ENCODE results near the gene SUCLG1.

The SUCLG1 gene

DNA sequence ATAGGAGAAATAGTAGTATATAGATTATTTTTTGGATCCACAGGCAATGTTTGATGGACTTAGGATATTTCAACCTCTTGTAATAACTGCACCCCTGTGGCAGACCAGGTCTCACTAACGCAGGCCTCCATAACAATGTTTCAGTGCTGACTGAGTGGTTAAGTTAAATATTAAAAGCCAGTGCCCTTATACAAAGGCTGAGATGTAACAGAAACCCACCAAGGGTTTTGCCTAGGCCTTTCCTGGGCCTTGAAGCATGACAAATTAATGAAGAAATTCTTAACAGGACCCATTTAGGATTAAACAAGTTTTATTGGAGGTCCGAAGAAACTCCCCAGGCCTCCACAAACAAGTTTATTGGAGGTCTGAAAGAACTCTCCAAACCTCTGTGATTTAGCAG is 1.6 kb upstream of the SUCLG1 start:
- DNase-seq: no peak

DNA sequence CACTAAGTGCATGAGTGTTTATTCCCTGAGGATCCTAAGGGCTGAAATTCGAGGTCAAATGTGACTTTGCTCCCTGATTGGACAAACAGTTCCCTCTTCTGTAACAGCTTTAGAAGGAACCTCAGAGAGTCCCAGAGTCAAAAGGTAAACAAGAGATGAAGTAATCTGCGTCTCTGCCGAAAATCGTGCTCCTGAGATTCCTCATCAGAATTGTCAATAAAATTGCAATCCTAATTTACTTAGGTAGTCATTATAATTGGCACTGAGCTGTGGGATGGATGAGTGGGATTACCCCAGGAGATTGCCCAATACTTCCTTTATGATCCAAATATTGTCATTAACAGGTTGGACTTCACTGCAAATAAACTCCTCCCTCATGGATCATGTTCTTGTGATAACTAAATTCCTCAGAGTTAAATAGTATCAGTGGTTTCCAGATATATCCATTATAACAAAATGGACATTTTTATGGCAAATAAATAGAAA is 907 bp upstream of the SUCLG1 start:
- no peak for DNase-seq

DNA sequence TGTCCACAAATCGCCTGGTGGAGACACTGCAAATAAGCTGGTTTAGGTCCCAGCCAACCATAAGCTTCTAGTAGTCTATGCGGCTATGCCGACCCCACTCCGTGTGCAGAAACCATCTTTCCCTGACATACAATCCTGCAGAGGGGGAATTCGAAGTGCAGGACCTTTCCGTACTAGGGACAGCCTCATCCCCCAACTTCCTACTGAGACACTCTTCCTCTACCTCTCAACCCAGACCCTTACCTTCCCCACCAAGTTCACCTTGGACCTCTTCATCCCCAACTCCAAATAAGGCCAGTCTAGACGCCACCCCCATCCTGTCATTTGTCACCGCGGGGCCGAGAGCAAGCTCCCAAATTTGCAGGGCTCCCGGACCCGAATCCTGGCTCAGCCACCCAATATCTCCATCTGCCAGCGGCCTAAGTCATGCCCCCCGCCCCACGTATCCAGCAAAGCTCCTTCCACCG is 496 bp downstream of the SUCLG1 start:
- DNase-seq: peak; percentile 20

DNA sequence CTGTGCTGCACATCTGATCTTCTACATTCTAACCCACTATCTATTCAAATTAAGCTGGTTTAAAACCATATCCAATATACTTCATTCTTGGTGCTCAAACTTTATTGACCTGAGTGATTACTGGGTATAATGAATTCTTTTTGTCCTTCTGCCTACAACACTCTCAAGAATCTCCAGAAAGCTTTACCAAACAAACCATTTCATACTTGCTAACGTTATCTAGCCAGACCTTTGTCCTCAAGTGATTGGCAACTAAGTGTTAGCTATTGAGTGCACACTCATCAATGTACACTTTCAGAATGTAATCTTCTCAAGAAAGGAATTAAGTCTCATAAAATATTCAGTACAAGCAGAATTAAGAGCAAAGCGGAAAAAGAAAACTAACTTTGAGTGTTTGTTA is 1.4 kb downstream of the SUCLG1 start:
- DNase-seq: no peak

DNA sequence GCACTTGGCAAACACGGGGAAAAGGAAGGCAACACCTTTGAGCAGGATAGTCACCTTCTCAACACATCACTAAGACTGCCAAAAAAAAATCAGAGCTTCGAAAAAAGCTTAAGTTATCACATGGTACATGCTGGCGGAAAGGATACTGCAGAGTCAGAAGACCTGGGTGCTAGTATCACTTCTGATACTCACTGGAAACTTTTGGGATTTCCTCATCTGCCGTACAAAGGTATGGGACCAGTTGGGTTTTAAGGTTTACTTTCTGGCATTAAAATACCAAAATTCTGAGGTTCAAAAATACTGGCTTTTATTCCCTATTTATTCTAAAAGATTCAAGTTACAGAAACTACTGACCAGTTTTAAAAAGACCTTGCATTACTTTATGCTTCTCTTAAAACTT is 2.9 kb downstream of the SUCLG1 start:
- no peak for DNase-seq

DNA sequence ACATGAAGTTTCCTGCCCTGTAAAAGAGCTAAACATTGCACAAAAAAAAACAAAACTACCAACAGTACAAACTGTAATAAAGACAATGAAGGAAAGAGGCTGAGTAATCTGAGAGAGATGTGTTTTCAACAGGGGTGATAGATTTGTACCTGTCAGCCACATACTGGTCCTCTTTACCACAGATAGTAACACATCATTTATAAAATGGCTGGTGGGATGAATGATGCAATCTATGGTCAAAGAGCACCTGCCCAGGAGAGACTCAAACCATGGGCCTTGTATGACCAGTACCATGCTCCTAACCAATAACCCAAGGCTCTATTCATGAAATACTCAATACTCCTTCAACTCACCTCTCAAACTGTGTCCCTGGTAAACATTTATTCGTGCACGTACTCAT is 4.5 kb downstream of the SUCLG1 start:
- no peak for DNase-seq

DNA sequence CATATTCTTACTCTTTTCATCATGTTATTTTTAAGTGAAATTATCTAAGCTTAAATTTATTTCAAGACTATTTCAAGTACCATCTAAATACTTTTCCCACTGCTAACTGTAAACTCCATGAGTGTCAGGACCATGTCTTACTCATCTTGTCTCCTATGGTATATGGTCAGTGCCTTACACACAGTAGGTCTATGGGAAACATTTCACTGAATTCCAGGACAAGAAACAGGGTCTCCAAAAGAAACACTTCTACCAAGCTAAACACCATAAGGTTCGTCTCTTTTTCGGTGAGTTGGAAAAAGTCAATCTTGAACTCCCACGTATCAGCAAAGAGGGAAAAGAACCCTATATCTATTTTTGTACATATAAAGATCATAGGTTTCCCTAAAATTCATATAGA is 6.5 kb downstream of the SUCLG1 start:
- DNase-seq: no peak

DNA sequence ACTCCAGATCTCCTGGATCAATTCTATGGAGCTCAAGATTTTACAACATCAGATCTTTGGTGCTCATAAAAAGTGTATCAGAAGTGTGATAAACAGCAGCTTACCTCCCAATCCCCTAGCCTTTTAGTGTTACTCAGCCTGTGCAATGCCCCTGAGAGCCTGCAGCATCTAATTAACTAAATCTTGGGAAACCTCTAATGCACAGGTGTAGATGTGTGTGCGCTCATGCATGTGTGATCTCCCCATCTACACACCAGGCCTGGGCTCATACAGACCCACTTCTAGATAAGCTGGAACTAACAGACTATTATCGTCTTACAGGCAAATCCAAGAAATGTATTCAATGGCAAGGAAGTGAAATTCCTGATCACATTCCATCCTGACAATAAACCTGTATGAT is 7.5 kb downstream of the SUCLG1 start:
- no peak for DNase-seq

DNA sequence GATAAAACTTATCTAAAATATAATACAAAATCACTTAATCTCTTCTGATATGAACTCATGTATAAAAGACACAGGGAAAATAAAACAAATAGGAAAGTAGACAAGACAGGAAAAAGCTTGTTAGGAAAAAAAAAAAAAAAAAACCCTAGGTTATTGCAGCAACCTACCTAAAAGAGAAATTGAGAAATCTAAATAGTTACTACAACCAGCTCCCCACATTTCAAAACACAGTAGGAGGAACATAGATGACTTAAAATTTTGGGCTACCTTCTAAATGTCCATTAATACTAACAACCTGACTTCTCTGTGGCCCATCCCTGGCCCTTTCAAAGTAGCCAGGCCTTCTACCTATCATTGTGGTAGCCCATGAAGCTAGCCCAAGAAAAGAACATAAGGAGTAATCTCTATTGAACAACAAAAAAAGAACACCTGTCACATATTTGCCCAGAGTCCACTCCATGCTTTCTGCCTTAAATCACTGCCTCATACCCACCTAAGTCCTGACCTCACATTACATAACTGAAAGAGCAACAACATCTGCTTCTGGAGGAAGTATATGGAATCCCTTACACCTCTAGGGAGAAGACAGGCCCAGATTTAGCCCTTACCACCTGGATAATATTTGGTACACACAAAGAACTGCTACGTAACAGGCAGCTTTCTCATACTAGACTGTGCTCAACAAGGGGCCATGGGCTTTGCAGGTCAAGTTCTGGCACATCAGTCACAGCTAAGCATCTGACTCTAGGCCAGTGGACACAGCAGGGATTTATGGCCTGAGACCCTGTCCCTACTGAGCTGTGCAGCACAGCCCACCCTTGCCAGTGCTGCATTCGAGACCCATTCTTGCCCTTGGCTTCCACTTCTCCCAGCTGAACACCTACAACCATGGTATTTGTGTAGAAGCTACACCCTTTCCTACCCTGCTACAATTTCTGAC is 8.5 kb downstream of the SUCLG1 start:
- DNase-seq: no peak

DNA sequence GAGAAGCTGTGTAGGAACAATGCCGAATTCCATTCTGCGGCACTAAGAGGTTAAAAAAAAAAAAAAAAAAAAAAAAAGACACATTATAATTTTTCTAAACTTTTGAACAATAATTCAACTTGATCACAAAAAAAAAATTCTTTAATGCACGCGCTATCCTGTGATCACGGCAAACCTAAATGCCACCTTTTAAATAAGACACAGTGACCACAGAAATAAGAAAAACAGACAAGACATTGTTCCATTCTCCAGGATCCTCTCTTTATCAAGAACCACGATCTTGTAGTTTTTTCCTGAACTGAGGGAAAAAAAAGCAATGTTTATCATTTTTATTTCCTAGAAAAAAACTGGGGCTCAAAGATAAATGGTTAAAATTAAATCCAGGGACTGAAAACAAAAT is 9.4 kb downstream of the SUCLG1 start:
- DNase-seq: no peak

DNA sequence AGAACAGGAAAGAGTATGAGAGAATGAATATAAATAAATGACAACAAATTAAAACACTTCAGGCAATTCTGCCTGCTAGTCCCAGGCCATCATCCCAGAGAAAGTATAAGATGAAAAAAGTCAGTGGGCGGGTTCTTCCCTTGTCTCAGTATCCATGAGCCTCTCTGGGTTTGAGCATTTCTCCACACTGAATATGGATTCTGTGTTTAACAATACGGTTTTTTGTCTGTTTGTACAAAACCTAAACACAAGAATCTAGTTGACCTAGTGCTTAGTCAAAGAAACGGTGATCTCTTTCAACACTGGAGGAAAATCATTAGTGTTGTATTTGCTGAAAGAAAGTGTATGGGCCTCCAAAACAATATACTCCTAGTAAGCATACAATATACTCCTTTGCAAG is 10.0 kb downstream of the SUCLG1 start:
- DNase-seq: no peak

DNA sequence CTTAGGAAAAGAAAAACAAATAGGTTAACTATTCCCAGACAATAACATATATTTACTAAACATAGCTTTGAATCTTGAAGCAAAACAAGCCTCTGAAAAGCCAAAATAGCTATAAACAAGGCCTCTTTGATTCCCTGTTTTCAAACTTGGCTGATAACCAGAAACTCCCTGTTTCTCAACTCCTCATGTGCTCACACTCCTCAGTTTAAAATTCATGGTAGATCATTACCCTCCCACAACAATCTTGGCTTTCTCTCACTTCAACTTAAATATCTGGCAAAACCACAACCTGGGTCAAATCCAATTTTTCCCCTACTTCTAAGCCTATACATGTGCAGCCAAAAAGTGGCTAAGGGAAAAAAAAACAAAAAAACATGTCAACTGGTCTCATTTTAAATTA is 15.6 kb downstream of the SUCLG1 start:
- DNase-seq: no peak

DNA sequence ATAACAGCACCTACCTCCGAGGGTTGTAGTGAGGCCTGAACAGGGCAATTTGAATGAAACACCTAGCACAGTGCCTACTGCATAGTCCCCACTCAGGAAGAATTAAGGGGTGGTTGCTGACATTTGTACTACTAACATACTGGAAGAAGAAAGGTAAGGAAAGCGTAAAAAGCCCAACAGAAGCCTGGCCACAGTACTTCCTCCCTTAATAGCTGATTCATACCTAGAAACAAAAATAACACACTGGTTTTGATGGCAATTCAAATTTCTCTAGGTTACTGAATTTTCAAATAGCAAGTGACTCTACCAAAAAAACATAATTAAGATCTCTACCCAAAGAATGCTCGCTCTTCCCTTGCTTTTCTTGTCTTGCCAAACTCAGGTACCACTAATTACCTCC is 16.2 kb downstream of the SUCLG1 start:
- DNase-seq: no peak

DNA sequence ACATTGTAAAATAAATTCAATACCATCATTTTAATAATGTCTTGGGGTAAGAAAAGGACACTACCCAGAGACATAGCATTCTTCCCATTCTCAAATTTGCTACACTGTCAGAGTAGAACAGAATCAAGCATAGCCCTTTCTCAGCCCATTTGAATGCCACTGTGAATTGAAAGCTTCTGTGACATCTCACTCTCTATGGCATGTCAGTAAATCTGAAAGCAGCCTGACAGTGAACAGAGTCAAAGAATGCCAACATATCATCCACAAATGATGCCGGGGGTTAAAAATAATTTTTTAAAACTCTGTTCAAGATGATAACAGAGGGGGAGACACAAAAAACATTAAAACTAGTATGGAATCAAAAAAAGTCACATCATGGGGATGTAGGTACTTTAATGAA is 17.6 kb downstream of the SUCLG1 start:
- no peak for DNase-seq

DNA sequence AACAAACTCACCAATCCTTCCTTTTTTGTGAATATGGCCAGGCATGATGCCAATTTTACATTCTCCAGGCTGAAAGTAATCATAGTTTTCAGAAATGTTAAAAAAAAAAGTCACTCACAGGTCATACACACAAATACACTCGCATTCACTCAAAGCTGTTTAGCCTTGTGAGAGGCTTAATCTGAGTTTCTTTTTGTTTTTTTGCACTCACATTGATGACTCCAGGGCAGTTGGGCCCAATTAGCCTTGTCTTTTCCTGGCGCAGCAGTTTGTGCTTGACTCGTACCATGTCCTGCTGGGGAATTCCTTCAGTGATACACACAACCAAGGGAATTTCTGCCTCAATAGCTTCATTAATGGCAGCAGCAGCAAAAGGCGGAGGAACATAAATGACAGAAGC is 18.0 kb downstream of the SUCLG1 start:
- no peak for DNase-seq

DNA sequence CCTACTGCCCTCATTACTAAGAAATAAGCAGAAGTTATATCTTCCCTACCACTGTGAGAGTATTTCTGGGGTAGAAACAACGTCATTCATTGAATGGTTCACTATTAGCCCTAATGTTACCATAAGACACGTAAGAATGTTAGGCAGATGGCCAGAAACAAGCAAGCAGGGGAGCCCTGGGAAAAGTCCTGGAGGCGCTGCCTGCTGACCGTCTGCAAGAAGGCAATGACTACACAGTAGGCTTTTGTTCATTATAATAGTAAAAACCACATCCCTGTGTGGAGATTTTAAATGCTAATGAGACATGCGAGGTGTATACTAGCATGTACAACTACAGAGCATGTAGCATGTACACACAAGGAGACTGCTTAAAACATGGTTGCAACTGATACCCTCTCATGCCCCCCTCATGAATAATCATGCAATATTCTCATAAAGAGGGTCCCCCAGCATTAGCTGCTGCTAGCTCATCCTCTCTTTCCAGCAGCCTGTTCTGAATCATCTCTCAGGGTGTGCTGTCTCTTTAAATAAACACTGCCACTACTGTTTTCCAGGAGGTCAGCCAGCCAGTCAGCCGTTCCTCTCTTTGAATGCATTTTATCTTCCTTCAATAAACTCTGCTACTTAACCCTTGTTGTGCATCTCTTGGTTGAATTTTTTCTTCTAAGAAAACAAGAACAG is 23.6 kb downstream of the SUCLG1 start:
- peak; percentile 45 for DNase-seq

DNA sequence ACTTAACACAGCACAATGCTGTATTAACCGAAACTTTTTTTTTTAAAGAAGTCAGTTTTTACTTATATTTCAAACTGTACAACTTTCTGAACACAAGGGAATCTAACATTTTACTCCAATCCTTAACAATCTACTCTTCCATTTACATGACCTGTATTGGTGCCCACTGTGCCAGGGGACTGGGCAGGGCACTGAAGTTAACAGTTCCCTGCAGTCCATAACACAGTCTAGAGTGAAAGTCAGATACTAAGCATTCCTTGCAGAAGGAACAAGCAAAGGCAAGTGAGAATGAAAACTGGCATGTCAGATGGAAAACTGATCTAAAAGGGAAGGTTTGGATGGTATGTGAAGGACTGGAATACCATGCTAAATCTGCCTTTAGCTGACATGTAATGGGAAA is 29.8 kb downstream of the SUCLG1 start:
- no peak for DNase-seq

DNA sequence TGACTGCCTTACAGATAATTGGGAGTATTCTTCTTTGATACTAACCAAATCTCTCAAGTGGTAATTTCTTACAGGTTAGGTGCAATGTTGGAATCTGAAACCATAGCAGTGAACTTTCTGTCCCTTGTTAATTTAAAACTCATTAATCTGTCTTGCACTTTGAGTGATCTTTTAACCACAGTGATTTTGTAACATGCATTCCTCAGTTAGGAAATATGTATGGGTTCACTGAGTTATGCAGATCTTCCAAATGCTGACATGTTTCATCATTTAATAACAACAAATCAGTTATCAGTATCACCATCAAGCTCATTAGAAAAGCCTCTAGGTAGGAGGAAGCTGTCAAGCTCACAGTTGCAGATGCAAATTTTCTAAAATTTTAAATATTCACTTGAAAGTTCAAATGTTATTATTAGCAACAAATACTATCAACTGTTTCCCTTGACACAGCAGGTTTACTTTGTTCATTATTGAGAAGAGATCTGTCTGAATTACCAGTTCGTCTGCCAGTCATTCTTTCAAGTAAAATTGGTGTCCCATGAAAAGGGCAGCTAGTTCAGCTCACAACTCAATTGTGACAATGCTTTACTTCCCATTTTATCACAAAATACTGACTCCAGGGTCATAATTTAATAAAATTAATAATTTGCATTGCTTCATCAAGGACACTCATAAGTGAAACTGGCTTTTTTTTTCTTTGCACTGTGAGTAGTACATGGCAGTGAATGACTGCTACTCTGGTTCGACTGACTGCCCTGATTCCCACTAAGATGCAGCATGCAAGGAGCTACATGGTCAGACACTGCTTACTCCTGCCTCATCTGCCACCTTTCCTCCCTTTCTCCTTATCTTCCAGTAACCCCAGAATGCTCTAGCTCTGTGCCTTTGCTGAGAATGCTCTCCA is 31.6 kb downstream of the SUCLG1 start:
- no peak for DNase-seq

DNA sequence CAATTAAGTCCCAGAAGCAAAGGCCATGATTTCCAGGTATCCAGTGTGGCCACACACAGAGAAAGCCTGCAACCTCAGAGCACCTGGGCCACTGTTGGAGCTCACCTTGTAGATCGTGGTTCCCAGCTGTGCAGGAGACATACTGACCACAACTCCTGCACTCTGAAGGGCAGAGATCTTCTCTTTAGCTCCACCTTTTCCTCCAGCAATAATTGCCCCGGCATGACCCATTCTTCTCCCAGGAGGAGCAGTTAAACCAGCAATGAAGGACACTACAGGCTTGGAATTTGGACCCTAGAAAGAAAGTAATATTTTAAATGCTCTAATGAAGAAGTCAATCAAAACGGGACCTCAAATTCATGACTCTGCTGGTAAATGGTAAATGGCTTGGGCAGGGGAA is 33.8 kb downstream of the SUCLG1 start:
- no peak for DNase-seq

DNA sequence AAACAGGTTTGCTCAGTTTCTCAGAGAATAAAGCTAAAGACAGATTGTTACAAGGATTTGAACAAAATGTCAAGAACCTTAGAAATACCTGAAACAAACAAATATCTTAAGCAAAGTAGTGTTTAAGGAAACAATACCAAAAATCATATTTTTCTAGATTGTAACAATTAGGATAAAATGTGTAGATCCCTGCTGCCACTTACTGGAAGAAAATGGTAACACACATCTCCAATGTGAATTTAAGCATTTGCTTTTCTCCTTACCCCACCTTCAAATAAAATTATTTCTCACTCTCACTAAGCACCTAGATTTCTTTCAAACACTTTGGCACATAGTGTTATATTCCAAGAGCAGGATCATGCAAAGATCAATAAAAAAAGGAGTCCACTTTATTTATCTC is 34.9 kb downstream of the SUCLG1 start:
- no peak for DNase-seq

DNA sequence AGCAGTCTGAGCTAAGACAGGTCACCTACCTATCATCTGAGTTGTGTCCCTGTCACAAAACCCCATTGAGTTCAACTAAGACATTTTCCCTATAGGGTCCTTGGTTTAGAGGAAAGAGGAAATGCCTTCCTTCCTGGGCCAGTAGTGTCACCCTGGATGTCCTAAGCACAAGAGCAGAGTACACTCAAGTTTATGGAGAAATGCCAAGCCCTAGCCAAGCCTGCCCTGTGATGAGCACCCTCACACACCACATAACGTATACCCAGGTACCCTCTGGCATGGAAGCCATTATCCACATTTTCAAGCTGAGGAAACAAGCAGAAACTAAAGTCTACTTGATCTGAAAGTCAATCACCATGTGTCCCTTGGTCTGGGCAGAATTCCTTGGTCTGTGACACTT is 37.3 kb downstream of the SUCLG1 start:
- DNase-seq: no peak

DNA sequence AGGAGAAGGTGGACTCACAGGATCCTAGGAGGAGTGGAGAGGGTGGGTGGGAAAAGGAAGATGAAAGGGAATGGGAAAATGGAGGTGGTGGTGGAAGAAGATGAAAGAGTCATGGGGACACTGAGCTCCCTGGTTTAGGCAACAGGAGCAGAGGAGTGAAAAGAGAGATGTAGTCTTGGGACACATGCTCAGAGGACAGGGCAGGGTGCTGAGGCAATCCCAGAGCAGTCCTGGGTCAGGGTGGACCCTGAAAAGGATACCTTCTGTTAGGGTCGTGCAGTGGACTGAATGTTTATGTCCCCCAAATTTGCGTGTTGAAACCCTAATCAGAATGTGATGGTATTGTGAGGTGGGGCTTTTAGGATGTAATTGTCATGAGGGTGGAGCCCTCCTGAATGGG is 37.9 kb downstream of the SUCLG1 start:
- DNase-seq: no peak

Measured in femur (tissue), 1 donor.